A549 treated with AZD2906 at 1 μM for 4 hours (cell line): ENCODE data around the gene SESN2. TPM values are rescaled to one million over a fixed set of nuclear protein-coding genes. Genes with fewer than 3 reads are reported as not detected.

Experiments
- total RNA-seq: library from RNA; stranded (reverse); fragments of 200-300 nt; extraction: Qiagen RNA extraction; gene quantifications from 5 replicates; pipeline ENCODE4 v1.2.3, GENCODE V29; 2022

Gene SESN2
- 6.4 to 10.4 TPM (median 7.1 TPM) in 5 replicates for total RNA-seq

DNA sequence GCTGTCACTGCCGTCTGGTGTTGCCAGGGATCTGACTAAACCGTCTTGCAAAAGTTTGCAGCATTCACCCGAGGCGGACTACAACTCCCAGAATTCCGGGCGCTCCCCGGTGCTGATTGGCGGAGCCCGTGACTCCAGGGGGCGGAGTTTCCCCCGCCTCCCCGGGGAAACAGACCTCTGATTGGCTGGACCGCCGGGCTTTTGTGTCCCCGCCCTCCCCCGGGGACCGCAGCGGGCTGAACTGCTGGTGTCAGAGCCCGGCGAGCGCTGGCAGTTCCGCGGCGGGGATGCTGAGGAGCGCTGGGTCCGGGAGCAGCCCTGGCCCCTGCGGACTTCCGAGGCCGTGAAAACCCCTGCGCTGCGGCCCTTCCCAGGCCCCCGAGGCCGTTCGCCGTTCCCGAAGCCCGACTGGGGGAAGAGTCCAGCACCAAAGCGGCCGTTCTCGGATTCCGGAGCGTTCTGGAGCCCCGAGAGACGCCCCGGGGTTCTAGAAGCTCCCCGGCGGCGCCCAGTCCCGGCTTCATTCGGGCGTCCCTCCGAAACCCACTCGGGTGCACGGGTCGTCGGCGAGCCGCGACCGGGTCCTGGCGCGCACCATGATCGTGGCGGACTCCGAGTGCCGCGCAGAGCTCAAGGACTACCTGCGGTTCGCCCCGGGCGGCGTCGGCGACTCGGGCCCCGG lies at the start of gene SESN2:
TSS of gene SESN2 (plus strand) at position 267 of the 682 bp plus-strand sequence. CDS start at position 597, 330 bp downstream.

DNA sequence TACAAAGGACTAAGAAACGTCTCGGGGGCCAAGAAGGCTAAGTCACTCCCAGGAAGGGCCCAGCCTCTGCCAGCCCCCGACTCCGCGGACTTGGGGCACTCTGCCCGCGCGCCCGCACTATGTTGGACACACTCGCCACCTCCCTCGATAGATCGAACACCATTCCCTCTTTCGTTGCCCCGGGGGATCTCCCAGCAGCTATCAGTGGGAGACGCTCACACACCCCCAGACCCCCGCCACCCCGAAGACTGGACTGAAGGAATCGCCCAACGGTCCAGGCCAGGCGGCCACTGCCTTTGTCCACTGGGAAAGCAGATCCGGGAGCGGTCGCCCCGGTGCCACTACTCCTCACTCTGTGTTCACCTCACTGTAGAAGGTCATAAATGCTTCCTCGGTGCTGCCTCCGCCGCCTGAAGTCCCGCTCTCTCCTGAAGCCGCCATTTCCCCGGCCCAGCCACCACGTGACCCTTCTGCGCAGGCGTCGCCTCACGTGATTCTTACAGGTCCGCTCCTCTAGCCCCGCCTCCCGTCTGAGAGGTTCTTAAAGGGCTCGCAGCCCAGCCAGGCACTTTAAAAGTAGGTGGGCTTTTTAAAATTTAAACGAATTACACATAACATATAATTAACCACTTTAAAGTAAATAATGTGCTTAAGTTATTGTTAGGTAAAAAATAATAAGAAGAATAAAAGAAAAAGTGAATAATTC lies 26.6 kb upstream of the SESN2 start, which contains the start of gene DNAJC8:
TSS of gene DNAJC8 (minus strand) at position 472 of the 706 bp plus-strand sequence. CDS start at position 441, 31 bp downstream.

DNA sequence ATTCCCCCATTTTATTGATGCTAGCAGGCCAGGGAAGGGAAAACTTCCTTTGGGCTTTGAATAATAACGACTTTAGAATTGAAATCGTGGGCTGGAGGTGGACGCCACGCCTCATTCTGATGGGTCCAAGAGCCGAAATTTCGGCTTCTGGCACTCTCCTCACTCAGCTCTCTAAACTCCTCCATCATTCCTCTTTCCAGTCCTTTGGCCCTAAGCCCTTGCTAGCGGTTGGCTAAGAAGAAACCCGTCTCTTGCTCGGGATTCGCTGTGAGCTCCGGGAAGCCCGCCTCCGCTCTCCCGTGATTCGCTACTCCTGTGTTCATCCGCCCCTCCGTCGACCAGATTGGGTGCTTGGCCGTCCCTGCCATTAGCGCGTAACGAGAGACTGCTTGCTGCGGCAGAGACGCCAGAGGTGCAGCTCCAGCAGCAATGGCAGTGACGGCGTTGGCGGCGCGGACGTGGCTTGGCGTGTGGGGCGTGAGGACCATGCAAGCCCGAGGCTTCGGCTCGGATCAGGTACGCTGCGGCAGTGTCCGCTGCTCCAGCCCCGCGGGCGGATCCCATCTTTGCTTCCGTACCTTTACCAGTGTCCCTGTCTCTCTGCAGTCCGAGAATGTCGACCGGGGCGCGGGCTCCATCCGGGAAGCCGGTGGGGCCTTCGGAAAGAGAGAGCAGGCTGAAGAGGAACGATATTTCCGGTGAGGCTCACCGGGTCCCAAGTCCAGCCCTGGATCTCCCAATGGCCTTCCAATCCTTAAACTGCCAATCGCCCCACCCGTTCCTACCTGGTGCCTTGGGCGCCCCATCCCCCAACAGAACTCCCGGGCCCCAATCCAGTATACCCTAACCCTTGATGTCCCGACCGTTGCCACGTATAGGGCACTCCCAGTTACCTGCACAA lies 23.3 kb upstream of the SESN2 start, which contains the start of gene ATP5IF1:
TSS of gene ATP5IF1 (plus strand) at position 370 of the 901 bp plus-strand sequence. CDS start at position 430, 60 bp downstream.

Other genes starting within 250 kb of the SESN2 start
- gene EYA3, start 170.9 kb upstream of the SESN2 start, total RNA-seq: 4.8 to 6.3 TPM (median 5.9 TPM) in 5 replicates
- 0.09 to 0.17 TPM (median 0.13 TPM) in 5 replicates for gene PTAFR, start 82.8 kb upstream of the SESN2 start, total RNA-seq
- gene DNAJC8, start 26.5 kb upstream of the SESN2 start, total RNA-seq: 64.3 to 75.0 TPM (median 68.2 TPM) in 5 replicates
- gene ATP5IF1, start 23.4 kb upstream of the SESN2 start, total RNA-seq: 154 to 171 TPM (median 160 TPM) in 5 replicates
- 13.1 to 17.4 TPM (median 17.2 TPM) in 5 replicates for gene MED18, start 69.5 kb downstream of the SESN2 start, total RNA-seq
- 20.6 to 26.3 TPM (median 21.9 TPM) in 5 replicates for gene PHACTR4, start 110.2 kb downstream of the SESN2 start, total RNA-seq
- 70.2 to 79.3 TPM (median 75.3 TPM) in 5 replicates for gene RCC1, start 246.5 kb downstream of the SESN2 start, total RNA-seq